HG03432 (cell line): ENCODE measurements around the gene GPR39.

Experiments
- ATAC-seq: cut with Tn5 transposase; IDR thresholded peaks from one replicate; pipeline ENCODE4 v1.9.1; 2021; ENCODE audit warnings: mild to moderate bottlenecking, moderate library complexity; ENCODE audit not compliant: unreplicated experiment

The GPR39 gene

DNA sequence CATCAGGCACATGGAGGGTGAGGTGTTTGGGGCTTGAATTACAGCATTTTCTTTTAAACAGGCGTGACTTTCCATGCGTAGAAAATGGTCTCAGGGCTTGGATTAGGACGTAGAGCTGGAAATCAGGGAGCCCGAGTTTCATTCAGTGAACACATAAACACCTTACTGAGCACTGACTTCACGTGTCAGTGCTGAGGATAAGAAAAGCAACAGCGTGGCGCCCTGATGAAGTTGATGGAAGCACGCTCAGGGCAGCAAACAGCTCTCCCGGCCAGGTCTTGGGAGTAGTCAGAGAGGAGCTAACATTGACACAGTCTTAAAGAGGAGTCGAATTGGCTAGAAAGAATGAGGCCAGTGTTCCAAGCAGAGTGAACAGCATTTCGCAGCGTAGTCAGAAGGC lies 142.7 kb downstream of the GPR39 start:
- no peak for ATAC-seq

DNA sequence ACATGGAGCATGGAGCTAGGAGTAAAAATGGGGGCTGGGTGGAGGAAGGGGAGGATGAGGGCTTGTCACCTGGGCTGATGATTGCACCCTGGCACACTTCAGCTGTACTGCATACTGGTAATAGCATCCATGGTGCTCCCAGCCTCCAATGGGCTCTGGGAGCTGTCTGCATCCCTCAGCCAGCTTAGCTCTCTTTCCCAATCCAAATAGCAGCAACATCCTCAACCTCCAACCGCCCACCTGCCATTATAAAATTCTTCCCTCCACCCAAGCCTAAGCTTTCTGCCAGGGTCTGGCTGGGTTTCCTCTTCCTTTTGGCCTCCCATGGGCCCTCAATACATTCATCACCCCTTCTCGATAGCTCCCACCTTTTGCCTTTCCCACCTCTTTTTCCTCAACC lies 143.3 kb downstream of the GPR39 start:
- ATAC-seq = no peak

GRCh38 chr2:132560562-132560961 lies 144.0 kb downstream of the GPR39 start:
- ATAC-seq = no peak

DNA sequence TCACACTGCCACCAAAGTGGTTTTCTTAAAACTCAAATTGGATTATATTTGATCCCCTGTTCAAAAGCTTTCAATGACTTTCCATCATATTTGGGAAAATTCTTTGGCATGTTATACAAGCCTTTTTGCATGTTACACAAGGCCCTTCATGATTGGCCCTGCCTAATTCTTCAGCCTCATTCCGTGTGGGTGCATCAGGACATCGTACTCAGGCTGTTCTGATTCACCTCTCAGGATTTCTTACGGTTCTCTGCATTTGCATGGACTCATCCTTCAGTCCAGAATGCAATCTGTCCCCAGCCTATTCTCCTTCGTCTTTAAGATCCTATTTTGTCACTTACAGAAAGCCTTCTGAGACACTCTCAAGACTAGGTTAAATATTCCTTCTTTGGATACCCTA lies 145.6 kb downstream of the GPR39 start:
- ATAC-seq = no peak

GRCh38 chr2:132564065-132564464 lies 147.5 kb downstream of the GPR39 start:
- no peak for ATAC-seq

GRCh38 chr2:132566379-132566778 lies 149.8 kb downstream of the GPR39 start:
- no peak for ATAC-seq

DNA sequence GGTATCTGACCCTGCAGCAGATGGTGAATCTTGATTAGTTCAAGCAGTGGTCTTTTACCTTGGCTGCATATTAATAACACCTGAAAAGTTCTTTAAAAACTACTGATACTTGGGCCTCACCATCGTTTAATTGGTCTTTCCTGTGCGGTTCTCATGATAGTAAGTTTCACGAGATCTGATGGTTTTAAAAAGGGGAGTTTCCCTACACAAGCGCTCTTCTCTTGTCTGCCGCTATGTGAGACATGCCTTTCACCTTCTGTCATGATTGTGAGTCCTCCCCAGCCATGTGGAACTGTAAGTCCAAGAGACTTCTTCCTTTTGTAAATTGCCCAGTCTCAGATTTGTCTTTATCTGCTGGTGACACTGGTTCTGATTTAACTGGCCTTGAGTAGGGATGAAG lies 151.1 kb downstream of the GPR39 start:
- no peak for ATAC-seq

GRCh38 chr2:132568656-132569055 lies 152.1 kb downstream of the GPR39 start:
- no peak for ATAC-seq

GRCh38 chr2:132573444-132574007 lies 156.9 kb downstream of the GPR39 start:
- ATAC-seq = no peak

DNA sequence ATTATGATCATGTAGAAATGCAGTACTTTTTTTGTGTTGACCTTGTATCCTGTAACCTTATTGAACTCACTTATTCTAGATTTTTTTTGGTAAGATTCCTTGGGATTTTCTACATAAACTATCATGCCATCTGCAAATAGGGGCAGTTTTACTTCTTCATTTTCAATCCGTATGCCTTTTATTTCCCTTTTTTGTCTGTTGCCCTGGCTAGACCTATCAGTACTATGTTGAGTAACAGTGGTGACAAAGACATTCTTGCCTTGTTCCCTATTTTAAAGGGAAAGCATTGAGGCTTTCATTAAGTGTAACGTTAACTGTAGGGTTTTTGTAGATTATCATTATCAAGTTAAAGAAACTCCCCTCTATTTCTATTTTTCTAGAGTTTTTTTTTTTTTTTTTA lies 161.1 kb downstream of the GPR39 start:
- no peak for ATAC-seq

GRCh38 chr2:132581591-132581990 lies 165.0 kb downstream of the GPR39 start:
- ATAC-seq = no peak

DNA sequence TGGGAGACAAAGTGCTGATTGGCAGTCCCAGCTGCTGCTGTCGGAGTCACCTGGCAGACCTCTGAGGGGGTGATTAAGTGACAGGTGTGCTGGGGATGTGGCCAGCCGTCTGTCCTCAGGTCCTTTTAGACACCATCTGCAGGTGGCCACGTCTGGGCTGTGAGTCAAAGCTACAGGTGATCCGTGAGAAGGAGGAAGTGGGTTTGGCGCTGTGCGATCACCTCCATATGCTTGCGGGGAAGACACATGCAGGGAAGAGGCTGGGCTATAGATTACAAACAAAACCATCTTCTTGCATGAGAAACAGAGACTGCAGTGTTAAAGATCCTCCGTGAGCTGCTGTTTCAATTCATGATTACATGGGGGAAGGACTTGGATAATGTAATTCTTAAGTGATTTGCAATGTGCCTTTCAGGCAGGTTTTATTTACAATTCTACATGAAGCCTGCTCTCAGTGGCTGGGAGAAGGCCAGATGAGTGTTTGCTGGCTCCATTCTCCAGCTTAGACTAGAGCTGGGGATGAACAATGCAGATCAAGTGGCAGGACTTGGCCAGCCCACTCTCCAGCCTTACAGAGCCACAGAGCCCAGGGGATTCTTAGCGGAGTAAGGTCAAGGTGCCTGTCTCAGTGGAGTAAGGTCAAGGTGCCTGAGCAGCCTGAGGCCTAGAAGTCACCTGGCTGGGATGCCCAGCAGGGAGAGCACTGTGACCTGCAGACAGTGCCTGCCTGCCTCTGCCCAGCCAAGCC lies 165.6 kb downstream of the GPR39 start:
- no peak for ATAC-seq

GRCh38 chr2:132583666-132584360 lies 167.2 kb downstream of the GPR39 start:
- no peak for ATAC-seq

DNA sequence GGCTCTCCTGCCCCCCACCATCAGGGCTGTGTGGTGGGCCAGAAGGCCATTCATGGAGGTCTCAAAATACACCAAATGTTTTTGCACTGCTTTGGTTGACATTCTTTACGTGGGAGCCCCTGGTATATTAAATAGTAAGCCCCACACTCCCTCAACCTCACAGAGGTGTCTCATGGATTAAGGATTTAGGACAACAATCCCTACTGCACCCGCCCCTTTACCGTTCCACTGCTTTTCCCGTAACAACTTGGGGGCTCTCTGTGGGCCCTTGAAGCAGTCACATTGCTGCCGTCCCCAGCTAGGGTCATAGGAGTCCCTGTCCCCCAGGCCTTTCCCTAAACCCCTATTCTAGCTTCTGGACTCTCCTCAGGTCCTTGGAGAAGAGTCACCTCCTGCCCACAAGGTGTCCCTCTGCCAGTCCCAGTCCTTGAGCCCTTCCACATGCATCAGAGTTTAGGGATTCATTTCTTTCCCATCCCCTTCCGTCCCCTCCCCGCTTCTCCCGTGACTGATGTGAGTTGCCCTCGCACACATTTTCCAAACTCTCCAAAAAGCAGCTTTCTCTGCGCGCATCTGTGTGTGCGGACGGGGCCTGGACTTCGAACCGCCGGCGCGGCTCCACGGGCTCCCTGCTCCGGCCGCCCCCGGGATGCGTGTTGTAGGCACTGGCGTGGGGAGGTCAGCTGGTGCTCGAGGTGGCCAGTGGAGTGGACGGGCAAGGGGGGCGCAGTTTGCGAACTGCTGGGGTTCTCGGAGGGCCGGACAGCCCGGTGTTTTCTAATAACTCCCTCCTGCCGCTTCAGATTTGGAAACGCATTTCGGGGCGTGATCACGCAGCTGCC lies 168.6 kb downstream of the GPR39 start:
- ATAC-seq = no peak

DNA sequence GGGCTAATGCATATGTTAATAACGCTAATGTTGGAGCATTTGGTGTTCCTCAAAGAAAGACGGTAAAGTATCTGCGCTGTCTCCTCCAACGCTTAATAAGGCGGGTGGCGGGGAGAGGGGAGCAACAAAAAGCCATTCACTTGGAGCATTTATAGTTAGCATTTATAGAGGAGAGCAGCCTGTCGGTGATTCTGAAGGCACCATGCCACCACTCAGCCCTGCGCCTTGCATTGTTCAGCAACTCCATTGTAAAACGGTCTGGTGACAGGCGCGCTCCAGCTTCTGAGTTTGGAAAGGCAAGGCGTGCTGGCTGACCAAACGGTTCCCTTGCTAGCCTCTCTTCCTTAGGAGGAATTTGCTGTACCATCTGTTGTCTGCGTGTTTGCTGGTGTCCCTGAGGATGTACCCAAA lies 169.5 kb downstream of the GPR39 start:
- no peak for ATAC-seq

DNA sequence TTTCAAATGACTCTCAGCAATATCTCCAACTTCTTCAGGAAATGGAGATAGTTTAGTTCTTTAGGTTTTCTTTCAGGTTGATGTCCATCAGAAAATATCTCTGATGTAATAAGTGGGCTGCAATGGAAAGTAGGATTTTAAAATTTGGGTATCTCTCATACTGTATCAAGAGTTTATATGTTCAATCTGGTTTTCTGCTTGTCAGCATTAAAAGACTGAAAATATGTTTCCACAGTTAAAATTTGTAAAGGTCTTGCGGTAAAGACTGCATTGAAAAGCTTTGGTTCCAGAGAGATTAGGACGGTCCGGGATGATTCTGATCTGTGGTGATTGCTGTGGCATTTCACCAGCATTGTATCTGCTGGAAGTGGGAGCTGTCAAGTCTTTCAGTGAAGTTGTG lies 170.2 kb downstream of the GPR39 start:
- ATAC-seq = no peak

GRCh38 chr2:132588576-132588975 lies 172.0 kb downstream of the GPR39 start:
- ATAC-seq = no peak

DNA sequence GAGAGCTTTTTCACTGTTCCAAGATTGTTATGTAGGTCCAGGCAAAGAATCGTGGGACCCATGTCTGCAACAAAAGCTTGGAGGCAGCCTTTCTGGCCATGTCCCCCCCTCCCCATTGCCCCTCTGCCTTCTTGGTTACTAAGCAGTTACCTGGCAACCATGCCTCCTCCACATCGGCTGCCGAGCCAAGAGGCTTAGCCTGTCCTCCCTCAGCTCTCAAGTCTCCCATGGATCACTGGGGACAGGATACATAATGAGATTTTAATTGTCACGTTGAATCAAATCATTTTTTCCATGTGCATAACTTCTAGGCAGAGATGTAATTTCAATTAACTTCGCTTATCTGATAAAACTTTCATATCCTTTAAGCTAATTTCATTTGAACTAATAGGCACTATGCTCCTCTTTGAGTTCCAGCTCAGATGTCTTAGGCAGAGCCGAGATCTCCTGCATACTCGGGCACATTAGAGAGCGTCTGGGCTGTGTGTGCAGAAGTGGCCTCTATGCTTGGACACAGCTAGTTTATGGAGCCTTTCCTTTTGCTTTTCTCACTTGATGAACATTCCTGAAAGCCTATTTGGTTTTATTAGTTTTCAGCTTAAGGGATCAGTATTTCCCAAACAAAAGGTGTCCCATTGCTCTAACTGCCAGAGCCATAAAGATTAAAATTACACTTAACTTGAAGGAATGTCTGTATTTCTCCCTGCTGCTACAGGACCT lies 172.7 kb downstream of the GPR39 start:
- no peak for ATAC-seq

DNA sequence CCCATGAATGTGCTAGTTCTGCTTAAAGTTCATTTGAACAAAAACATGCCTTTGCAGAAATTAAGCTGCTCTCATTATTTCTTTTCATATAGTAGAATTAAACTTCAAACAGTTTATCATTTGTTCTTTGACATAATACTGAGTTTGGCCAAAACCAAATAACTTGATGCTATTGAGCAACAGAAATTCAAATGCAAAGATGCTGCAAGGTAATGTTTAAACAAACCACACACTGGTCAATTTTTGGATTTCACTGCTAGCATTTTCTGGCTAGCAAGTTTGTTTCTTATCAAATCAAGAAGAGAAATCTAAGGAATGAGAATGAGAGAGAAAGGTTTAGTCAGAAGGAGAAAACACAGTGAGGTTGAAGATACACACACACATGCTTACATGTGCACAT lies 173.4 kb downstream of the GPR39 start:
- no peak for ATAC-seq

DNA sequence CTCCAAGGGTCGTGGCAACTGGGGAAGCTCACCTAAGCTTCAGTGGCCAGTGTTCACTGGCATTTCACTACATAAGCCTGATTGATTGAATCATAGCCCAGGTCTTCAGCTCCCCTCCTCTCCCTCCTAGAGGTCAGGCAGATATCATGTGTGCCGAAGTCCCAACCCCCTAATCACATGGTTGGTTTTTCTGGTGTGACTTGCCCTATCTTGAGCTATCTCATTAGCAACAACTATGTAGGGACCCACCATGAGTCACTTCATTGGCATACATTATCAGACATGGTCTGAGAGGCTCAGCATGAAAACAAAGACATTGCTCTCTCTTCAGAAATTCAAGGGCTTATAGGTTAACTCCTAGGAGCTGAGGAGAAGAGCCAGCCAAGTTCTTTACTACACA lies 176.6 kb downstream of the GPR39 start:
- no peak for ATAC-seq

DNA sequence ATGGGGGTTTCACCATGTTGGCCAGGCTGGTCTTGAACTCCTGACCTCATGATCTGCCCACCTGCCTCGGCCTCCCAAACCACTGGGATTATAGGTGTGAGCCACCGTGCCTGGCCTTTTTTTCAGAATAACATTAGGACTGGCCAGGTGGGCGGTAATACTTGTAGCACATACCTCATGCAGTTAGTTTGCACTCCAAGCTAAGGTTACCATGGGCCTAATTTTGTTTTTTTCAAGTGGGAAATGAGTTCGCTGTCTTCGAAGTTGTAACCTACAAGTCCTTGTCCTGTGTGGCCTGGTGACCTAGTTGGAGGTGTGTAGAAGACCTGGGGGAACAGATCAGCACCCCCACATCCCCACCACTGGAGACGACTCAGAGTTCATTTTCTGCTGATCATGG lies 178.6 kb downstream of the GPR39 start:
- no peak for ATAC-seq
